22Rv1 (cell line): Measurements from ENCODE around the gene IQCH.

Experiments
- H3K27ac ChIP-seq: fragments of 450-650 bp; 2 replicates; pipeline ENCODE4 v1.5.1; 2017
- ZFX ChIP-seq: fragments of 450-650 bp; IDR thresholded peaks from 2 replicates; pipeline ENCODE4 v1.6.1; 2017; ENCODE audit warnings: antibody characterized with exemption, borderline replicate concordance
- TF ChIP-seq, protein P1 (sequence below): fragments of 450-650 bp; IDR thresholded peaks from 2 replicates; pipeline ENCODE4 v1.5.1; 2017; ENCODE audit warnings: mild to moderate bottlenecking

The IQCH gene

DNA sequence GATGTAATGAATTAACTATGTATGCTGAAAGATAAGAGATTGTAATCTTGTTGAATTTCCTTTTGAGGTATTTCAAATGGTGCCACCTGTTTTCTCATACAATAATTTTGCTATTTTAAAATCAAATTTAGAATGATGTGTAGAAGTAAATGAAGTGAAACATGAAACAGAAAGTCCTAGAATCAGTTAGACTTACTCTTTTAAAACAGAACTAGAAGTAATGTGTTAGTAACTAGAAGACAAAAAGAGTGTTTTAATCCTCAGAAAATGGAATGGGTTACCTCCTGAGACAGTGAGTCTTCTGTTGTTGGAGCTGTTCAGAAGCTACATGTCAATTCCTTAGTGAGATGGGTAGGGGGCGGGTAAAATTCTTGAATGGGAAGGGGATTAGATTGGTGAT, 279.8 kb downstream of the IQCH start:
- TF ChIP-seq, protein P1, sequence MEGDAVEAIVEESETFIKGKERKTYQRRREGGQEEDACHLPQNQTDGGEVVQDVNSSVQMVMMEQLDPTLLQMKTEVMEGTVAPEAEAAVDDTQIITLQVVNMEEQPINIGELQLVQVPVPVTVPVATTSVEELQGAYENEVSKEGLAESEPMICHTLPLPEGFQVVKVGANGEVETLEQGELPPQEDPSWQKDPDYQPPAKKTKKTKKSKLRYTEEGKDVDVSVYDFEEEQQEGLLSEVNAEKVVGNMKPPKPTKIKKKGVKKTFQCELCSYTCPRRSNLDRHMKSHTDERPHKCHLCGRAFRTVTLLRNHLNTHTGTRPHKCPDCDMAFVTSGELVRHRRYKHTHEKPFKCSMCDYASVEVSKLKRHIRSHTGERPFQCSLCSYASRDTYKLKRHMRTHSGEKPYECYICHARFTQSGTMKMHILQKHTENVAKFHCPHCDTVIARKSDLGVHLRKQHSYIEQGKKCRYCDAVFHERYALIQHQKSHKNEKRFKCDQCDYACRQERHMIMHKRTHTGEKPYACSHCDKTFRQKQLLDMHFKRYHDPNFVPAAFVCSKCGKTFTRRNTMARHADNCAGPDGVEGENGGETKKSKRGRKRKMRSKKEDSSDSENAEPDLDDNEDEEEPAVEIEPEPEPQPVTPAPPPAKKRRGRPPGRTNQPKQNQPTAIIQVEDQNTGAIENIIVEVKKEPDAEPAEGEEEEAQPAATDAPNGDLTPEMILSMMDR: no peak
- H3K27ac ChIP-seq: no peak overlapping the region

DNA sequence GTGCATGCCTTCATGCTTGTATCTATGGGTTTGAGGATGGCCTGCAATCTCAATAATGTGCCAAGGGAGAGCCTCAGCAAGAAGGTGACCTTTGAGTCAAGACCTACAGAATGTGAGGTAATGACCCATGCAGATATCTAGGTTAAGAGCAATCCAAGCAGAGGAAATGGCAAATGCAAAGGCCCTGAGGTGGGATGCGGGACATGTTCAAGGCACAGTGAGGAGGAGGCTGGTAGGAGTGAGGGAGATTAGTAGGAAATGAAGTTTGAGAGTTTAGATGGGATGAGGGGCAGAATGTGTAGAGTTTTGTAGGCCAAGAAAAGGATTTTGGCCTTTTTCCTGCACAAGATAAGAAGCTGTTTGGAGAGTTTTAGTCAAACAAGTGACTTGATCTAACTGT, 283.2 kb downstream of the IQCH start:
- H3K27ac ChIP-seq: no peak overlapping the region
- TF ChIP-seq, protein P1: no peak
- no peak for TF ChIP-seq ZFX

DNA sequence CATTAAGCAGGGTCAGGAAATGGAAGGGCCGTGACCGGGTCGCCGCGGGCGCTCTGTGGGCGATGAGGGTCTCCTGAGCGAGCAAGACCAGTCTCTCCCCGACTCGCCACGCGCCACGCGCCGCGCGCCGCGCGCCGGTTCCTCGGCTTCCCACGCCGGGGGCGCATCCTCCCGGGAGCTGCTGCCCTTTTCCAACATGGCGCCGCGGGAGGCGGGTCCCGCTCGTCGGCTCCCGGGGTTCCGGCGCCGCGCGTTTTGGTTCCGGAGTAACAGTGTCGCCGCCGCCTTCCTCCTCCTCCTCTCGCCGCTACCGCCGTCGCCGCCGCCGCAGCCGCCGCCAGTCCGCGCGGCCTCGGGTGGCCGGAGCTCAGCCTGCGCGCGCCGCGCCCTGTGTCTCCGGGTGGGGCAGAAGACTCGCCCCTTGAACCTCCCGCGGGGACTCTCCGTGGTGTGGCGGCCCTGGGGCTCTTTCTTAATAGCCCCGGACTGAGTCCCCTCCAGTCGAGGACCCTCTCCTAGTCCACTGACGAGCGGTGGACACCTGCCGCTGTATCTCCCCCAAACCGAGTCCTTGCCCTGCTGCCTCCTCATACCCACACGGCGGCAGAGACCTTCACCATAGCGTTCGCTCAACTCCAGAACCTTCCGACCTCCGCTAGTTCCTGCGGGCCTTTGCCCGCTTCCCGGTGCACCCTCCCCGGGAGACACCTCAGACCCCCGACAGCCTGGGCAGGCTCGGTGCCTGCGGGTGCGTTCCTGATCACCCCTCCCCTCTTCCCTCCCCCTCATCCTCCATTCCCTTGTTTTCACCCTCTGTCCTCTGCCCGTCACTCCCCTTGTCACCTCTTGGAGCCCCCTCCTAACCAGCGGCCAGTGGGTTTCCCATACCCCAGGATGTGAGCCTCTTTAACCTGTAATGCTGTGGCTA, 288.1 kb downstream of the IQCH start, which contains the start of gene MAP2K5:
Gene MAP2K5 (plus strand): TSS at position 284 of the 928 bp plus-strand sequence. CDS start 633 bp downstream, at position 917.
- no peak for TF ChIP-seq ZFX
- TF ChIP-seq, protein P1: no peak

DNA sequence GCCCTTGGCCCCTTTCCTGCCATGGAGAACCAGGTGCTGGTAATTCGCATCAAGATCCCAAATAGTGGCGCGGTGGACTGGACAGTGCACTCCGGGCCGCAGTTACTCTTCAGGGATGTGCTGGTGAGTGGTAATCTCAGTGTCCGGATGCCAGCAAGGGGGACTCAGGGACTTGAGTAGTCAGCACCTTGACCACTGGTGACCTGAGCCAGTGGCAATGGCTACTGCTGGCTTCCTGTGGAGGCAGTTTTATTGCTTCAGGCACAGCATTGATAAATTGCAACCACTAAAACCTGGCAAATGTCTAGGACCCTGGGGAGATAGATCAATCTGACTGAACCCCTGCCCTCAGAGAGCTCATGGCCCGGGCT, 288.7 kb downstream of the IQCH start:
- peak overlapping the region; percentile 72; the same call in 1 of the 2 replicates for H3K27ac ChIP-seq

More for the DNA sequence above, 288.1 kb downstream of the IQCH start, which contains the start of gene MAP2K5:
- peak within 1 kb of the TSS; percentile 72 for H3K27ac ChIP-seq

DNA sequence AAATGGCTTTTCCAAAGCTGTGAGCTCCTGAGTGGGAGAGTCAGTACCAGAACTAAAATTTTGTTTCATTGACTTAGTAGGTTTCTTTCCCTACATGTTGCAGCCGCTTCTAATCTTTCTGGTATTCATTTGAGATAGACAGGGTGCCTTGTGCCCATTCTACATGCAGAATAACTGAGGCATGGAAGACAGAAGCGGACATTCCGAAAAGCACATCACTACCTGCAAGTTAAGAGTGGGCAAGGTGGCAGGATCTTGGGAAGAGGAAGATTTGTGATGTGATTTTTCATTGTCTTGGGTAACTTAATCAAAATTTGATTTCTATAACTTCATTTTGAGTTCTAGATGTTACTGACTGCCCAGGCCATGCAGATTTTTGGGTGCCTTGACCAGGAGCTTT, 289.9 kb downstream of the IQCH start:
- TF ChIP-seq ZFX: no peak
- TF ChIP-seq, protein P1: no peak
- no peak overlapping the region for H3K27ac ChIP-seq

More for the DNA sequence above, 288.7 kb downstream of the IQCH start:
- TF ChIP-seq, protein P1: no peak
- no peak for TF ChIP-seq ZFX

DNA sequence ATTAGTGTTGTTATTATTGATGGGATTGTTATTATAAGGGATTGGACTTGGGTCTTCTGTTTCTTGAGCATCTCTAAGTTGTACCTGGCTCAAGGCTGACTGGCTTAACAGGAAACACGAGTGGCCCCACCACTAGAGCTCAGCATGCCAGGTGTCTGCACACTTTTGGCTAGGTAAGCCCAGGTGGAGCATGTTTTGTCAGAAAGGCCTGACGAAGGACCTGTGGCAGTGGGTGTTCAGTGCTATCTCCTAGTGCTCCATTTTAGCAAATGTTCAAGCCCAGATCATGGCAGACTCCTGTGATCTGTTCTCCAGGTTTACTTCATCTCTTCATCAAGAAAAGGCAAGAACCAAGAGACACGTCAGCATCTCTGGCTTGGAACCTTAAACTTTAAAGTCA, 291.3 kb downstream of the IQCH start:
- no peak for TF ChIP-seq ZFX
- H3K27ac ChIP-seq: no peak overlapping the region

DNA sequence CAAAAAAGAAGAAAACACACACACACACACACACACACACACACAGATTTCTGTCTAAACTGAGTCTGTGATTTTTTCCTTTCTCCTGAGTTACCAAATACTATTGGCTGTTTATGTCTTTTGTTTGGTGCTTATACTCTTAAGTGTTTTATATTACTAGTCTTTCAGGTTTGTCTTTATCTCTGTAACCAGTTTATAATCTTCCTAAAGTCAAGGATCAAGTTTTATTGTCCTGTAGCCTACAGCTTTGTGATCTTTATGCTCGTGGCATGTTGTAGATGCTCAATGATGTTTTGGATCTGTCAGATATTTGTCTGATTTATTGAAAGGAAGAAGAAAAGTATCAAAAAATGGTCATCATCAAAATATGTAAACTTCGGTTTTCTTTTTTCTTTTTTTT, 292.5 kb downstream of the IQCH start:
- no peak overlapping the region for H3K27ac ChIP-seq
- TF ChIP-seq, protein P1: no peak
- no peak for TF ChIP-seq ZFX
